ENCODE results near the gene RIC1.

DNA sequence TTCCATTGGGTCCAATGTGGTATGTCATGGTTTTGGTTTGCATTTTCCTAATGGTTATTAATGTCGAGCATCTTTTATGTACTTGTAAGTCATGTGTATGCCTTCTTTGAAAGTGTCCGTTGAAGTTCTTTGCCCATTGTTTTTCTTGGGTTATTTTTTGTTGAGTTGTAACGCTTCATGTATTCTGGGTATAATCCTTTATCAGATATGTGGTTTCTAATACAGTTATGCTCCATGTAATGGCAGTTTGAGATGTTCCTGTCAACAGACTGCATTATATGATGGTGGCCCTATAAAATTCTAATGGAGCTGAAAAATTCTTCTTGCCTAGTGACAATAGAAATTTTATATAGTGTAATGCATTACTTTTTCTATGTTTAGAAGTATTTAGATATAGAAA, 17.2 kb downstream of the RIC1 start:
- TF ChIP-seq CTCF (IDR thresholded peaks at IDR 0.05) (no peak), POLR2A (IDR thresholded peaks at IDR 0.05) (no peak)

Data from heart left ventricle (tissue), 13 donors.